GM21526 (cell line): ENCODE measurements around the gene SLC9A2.

Source experiments
- ATAC-seq: cut with Tn5 transposase; IDR thresholded peaks from one replicate; pipeline ENCODE4 v1.9.1; 2021; ENCODE audit warnings: moderate library complexity; ENCODE audit not compliant: unreplicated experiment, low FRiP score

The SLC9A2 gene

GRCh38 chr2:102718387-102719316 lies 99.3 kb downstream of the SLC9A2 start:
- no peak for ATAC-seq

- no peak for ATAC-seq
Observed at GRCh38 chr2:102724016-102724490, 104.7 kb downstream of the SLC9A2 start.

GRCh38 chr2:102724553-102724952 lies 105.2 kb downstream of the SLC9A2 start:
- ATAC-seq: no peak

GRCh38 chr2:102726128-102727087 lies 107.1 kb downstream of the SLC9A2 start:
- no peak for ATAC-seq

GRCh38 chr2:102735416-102736109 lies 116.2 kb downstream of the SLC9A2 start:
- ATAC-seq: no peak

GRCh38 chr2:102736110-102736409 lies 116.7 kb downstream of the SLC9A2 start:
- ATAC-seq: peak; percentile 35

GRCh38 chr2:102736410-102737409 lies 117.4 kb downstream of the SLC9A2 start:
- peak; percentile 93 for ATAC-seq

GRCh38 chr2:102737431-102737830 lies 118.1 kb downstream of the SLC9A2 start:
- no peak for ATAC-seq

GRCh38 chr2:102743259-102743658 lies 123.9 kb downstream of the SLC9A2 start:
- no peak for ATAC-seq

GRCh38 chr2:102748107-102748506 lies 128.8 kb downstream of the SLC9A2 start:
- no peak for ATAC-seq

GRCh38 chr2:102749938-102750337 lies 130.6 kb downstream of the SLC9A2 start:
- peak; percentile 88 for ATAC-seq

- no peak for ATAC-seq
Observed at GRCh38 chr2:102753563-102754159, 134.3 kb downstream of the SLC9A2 start.

GRCh38 chr2:102754456-102755145 lies 135.2 kb downstream of the SLC9A2 start:
- no peak for ATAC-seq

- no peak for ATAC-seq
Observed at GRCh38 chr2:102755284-102755683, 135.9 kb downstream of the SLC9A2 start.

- no peak for ATAC-seq
Observed at GRCh38 chr2:102758439-102758838, 139.1 kb downstream of the SLC9A2 start.
